SIG-M5 treated with dmso at 0.1 percent for 504 hours (cell line): ENCODE data around the gene PMVK.
A peak's percentile ranks its signal among the peaks of the same experiment; 100 is the strongest.

ENCODE experiments used
- DNase-seq: peaks from one replicate; lab custom pipeline; 2025; ENCODE audit not compliant: unreplicated experiment; lab: John Stamatoyannopoulos, UW

The PMVK gene

DNA sequence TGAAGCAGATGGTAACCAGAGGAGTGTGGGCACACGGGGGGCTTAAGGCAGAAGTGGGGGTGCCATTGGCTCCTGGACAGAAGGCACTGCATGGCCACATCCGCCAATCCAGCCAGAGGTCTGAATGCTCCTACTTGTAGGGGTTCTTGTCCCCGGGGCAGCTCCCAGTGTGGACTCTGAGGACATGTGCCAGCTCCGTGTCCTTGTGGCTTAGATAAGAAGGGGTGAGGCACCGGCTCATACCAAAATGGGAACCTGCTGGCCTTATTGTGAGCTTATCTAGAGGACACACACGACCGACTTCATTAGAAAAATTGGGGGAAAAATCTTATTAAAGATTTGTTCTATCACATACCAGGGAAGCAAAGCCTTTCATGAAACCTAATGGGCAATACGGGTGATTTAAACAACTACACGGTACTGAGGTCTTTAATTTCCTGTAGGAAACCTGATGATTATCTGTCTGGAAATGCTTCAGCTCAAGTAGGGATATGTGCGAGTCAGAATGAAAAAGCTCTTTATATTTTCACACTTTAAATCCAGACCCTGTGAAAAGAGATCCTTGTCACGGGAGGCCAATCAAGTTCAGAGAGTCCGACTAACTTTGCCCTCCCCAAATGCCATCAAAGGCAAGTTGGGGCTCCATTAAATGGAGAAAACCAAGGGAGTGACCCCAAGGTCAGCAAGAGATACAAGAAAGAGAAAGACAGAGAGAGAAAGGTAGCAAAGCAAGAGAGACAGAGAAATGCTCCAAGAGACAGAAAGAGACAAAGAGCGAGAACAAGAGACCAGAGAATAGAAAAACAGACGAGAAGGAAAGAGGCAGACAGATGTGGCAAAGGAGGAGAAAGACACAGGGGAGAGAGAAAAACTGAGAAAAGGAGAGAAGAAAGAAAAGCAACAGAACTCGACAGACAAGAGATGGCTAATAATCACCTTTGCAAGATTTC lies 52.3 kb downstream of the PMVK start:
- DNase-seq, result no peak

- DNase-seq, result no peak
These were observed 54.5 kb downstream of the PMVK start for GRCh38 chr1:154881820-154882535.

- DNase-seq, result no peak
These were observed 55.8 kb downstream of the PMVK start for GRCh38 chr1:154880671-154881070.

GRCh38 chr1:154879038-154879421 lies 57.5 kb downstream of the PMVK start:
- no peak for DNase-seq

DNA sequence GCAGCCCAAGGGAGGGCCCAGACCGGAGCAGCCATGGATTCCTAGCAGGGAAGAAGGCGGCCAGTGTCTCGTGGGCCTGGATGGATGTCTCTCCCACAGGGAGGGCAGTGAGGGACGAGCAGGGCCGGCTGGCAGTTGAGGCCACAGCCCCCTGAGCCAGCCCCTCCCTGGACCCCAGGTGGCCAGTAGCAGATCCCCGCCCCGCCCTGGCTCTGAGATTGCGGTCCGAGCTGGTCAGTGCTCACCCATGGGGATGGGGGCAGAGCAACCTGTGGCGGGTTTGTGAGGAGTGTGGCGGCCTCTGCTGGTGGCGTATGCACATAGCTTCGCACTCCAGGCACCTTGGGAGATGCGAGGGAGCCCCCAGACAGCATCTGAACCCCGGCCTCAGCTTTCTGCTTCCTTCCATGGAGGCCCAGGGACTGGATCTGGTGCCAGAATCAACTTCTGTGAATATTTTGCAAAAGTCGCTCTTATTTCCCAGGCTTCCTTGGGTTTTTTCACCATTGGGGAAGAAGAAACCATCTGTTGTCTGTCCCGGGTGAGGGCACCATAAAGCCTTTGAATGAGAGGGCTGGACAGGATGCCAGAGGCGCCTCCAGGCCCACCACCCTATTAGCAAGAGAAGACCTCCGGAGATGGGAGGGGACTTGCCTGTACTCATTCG lies 58.0 kb downstream of the PMVK start:
- DNase-seq, result peak; percentile 52

GRCh38 chr1:154877370-154877974 lies 59.0 kb downstream of the PMVK start:
- no peak for DNase-seq

- DNase-seq, result no peak
These were observed 59.6 kb downstream of the PMVK start for GRCh38 chr1:154876842-154877369.
